Stimulated activated CD4-positive, alpha-beta T cell treated with anti-CD3 and anti-CD28 coated beads, Interleukin-12 subunit alpha, Interleukin-12 subunit beta, amount 100 ng/mL, for 24 hours (primary cell): ENCODE measurements around the gene ZNF292.
"Not testable (repeated sequence)": the region's sequence is repeated elsewhere in the genome, so short reads cannot be mapped to it uniquely, and the experiment has no call there.

Experiments
- DNase-seq, 2 experiments: peaks; one replicate each; pipeline ENCODE4 v3.0.0-alpha.2; 2020; ENCODE audit warnings: low read depth in 2 of 2

Gene ZNF292

GRCh38 chr6:87161299-87161698, 5.9 kb downstream of the ZNF292 start:
- DNase-seq, result no peak

- no peak for DNase-seq
Measured at GRCh38 chr6:87164004-87164403, 8.6 kb downstream of the ZNF292 start.

GRCh38 chr6:87164506-87164905, 9.1 kb downstream of the ZNF292 start:
- no peak for DNase-seq

- no peak for DNase-seq
Measured at GRCh38 chr6:87165185-87165584, 9.8 kb downstream of the ZNF292 start.

- no peak for DNase-seq
Measured at GRCh38 chr6:87171938-87172633, 16.7 kb downstream of the ZNF292 start.

- DNase-seq, result no peak
Measured at GRCh38 chr6:87174078-87174579, 18.8 kb downstream of the ZNF292 start.

- DNase-seq, result no peak
Measured at GRCh38 chr6:87176493-87176892, 21.1 kb downstream of the ZNF292 start.

GRCh38 chr6:87180105-87180728, 24.9 kb downstream of the ZNF292 start:
- DNase-seq, result no peak

GRCh38 chr6:87181903-87182302, 26.5 kb downstream of the ZNF292 start:
- DNase-seq, result no peak

- no peak for DNase-seq
Measured at GRCh38 chr6:87182321-87182720, 27.0 kb downstream of the ZNF292 start.

GRCh38 chr6:87182940-87183339, 27.6 kb downstream of the ZNF292 start:
- DNase-seq, result no peak

- DNase-seq, result no peak
Measured at GRCh38 chr6:87183687-87184086, 28.3 kb downstream of the ZNF292 start.

GRCh38 chr6:87184762-87185250, 29.4 kb downstream of the ZNF292 start:
- DNase-seq, result no peak

GRCh38 chr6:87196275-87196842, 41.0 kb downstream of the ZNF292 start:
- no peak for DNase-seq

- DNase-seq, result no peak
Measured at GRCh38 chr6:87197547-87197946, 42.2 kb downstream of the ZNF292 start.

- DNase-seq, result not testable (repeated sequence)
Measured at GRCh38 chr6:87198022-87198810, 42.9 kb downstream of the ZNF292 start.

- no peak for DNase-seq
Measured at GRCh38 chr6:87199787-87200186, 44.4 kb downstream of the ZNF292 start.

- DNase-seq, result no peak
Measured at GRCh38 chr6:87200469-87201175, 45.3 kb downstream of the ZNF292 start.

- no peak for DNase-seq
Measured at GRCh38 chr6:87203448-87204023, 48.2 kb downstream of the ZNF292 start.

- no peak for DNase-seq
Measured at GRCh38 chr6:87209812-87210211, 54.4 kb downstream of the ZNF292 start.

GRCh38 chr6:87210979-87211378, 55.6 kb downstream of the ZNF292 start:
- DNase-seq, result no peak
